Breast epithelium (tissue), 3 donors: ENCODE results near the gene RHOBTB1.

Source experiments
- CTCF ChIP-seq, 3 donors: fragments of 450-650 bp; IDR thresholded peaks; one replicate each; pipeline ENCODE4 v1.5.1; 2016 to 2017; ENCODE audit warnings: antibody characterized with exemption in 3 of 3, mild to moderate bottlenecking in 3 of 3, moderate library complexity in 3 of 3
- POLR2A ChIP-seq: fragments of 450-650 bp; IDR thresholded peaks from one replicate; pipeline ENCODE4 v1.6.1; 2016; ENCODE audit warnings: antibody characterized with exemption, mild to moderate bottlenecking, moderate library complexity
- POLR2AphosphoS5 ChIP-seq, 3 donors: sonication (generic); formaldehyde crosslinking; IDR thresholded peaks; one replicate each; pipeline ENCODE4 v1.6.1; 2017; ENCODE audit warnings: antibody characterized with exemption in 3 of 3

GRCh38 chr10:60962946-60963345 lies 19.0 kb upstream of the RHOBTB1 start:
- TF ChIP-seq POLR2A (no peak), CTCF (IDR thresholded peaks at IDR 0.05) (no peak), POLR2AphosphoS5 (IDR thresholded peaks at IDR 0.05) (no peak)
